A549 treated with DMSO at 1 μM for 4 hours (cell line): Measurements from ENCODE around the gene MARF1. TPM values are rescaled to one million over a fixed set of nuclear protein-coding genes. Genes with fewer than 3 reads are reported as not detected.

Source experiments
- total RNA-seq: library from RNA; stranded (reverse); fragments of 200-300 nt; extraction: Qiagen RNA extraction; gene quantifications from 5 replicates; pipeline ENCODE4 v1.2.3, GENCODE V29; 2022; ENCODE audit warnings: low read depth

The MARF1 gene
- 8.8 to 14.9 TPM (median 13.2 TPM) in 5 replicates for total RNA-seq

GRCh38 chr16:15643048-15643945 lies at the start of gene MARF1:
TSS of gene MARF1 (minus strand) at chr16:15643154. CDS start at chr16:15639233, 3,921 bp downstream.

GRCh38 chr16:15650019-15650697 lies 7.2 kb upstream of the MARF1 start, which contains the start of gene NDE1:
TSS of gene NDE1 (plus strand) at chr16:15650245. CDS start at chr16:15664779, 14,534 bp downstream.

Other genes starting within 250 kb of the MARF1 start
- gene MPV17L, start 247.4 kb downstream of the MARF1 start, total RNA-seq, result 4.1 to 5.7 TPM (median 4.5 TPM) in 5 replicates
- 76.9 to 91.8 TPM (median 84.4 TPM) in 5 replicates for gene BMERB1, start 208.6 kb downstream of the MARF1 start, total RNA-seq
- gene NDE1, start 7.1 kb upstream of the MARF1 start, total RNA-seq, result 37.4 to 48.1 TPM (median 44.5 TPM) in 5 replicates
- gene MYH11, start 213.9 kb upstream of the MARF1 start, total RNA-seq, result 0.02 to 0.22 TPM (median 0.03 TPM) in 4 of 5 replicates, not detected in the other
- 44.2 to 52.9 TPM (median 44.6 TPM) in 5 replicates for gene CEP20, start 245.4 kb upstream of the MARF1 start, total RNA-seq